Large intestine (tissue), 12 donors: ENCODE data around the gene AGT. TPM values are rescaled to one million over a fixed set of nuclear protein-coding genes. Genes with fewer than 3 reads are reported as not detected.

Experiments used
- DNase-seq, 2 donors: peaks; one replicate each; pipeline versions ENCODE4 v3.0.0 to v3.0.0-alpha.2; 2013
- H3K27ac ChIP-seq: one replicate; pipeline ENCODE4 v1.5.1; 2013; ENCODE audit warnings: low read length
- H3K27me3 ChIP-seq: 2 replicates; pipeline ENCODE4 v1.6.1; 2013; ENCODE audit warnings: low read length; ENCODE audit not compliant: control insufficient read depth, insufficient read depth
- H3K36me3 ChIP-seq: 2 replicates; pipeline ENCODE4 v1.6.1; 2013; ENCODE audit warnings: low read length; ENCODE audit not compliant: control insufficient read depth, insufficient read depth
- H3K4me1 ChIP-seq: one replicate; pipeline ENCODE4 v1.6.1; 2013; ENCODE audit warnings: low read length; ENCODE audit not compliant: control insufficient read depth, insufficient read depth
- H3K4me3 ChIP-seq: one replicate; pipeline ENCODE4 v1.5.1; 2013; ENCODE audit warnings: low read length
- H3K9me3 ChIP-seq: one replicate; pipeline ENCODE4 v1.6.1; 2013; ENCODE audit warnings: mild to moderate bottlenecking, low read depth, low read length, moderate library complexity; ENCODE audit not compliant: control insufficient read depth
- WGBS: methylation state at CpG from one replicate; pipeline ENCODE4 v1.1.5; 2013; ENCODE audit warnings: low lambda C conversion rate; ENCODE audit not compliant: insufficient coverage; 5-methylcytosine and 5-hydroxymethylcytosine counted together
- long read RNA-seq, 11 donors: transcript quantifications; one replicate each; lab custom pipeline, GENCODE V29; 2026
- polyA plus RNA-seq: library from polyadenylated mRNA; unstranded; fragments of 120-200 nt; gene quantifications from one replicate; pipeline ENCODE4 v1.2.1, GENCODE V29; 2013

The AGT gene
- 191 TPM for polyA plus RNA-seq
- long read RNA-seq, donor 1, transcript AGT-201 (5 exons, 2,291 nt), result major isoform, 57 of 116 reads
- long read RNA-seq, donor 1, partial matches to known transcripts, result 59 of 116 reads
- long read RNA-seq, donor 1, other reads (novel, unspliced or antisense), result 0 of 116 reads
- long read RNA-seq, donor 2, transcript AGT-201 (5 exons, 2,291 nt), result major isoform, 120 of 187 reads
- long read RNA-seq, donor 2, partial matches to known transcripts, result 67 of 187 reads
- long read RNA-seq, donor 2, other reads (novel, unspliced or antisense), result 0 of 187 reads
- long read RNA-seq, donor 3, result 0 reads
- long read RNA-seq, donor 4, transcript AGT-201 (5 exons, 2,291 nt), result major isoform, 22 of 59 reads
- long read RNA-seq, donor 4, partial matches to known transcripts, result 37 of 59 reads
- long read RNA-seq, donor 4, other reads (novel, unspliced or antisense), result 0 of 59 reads
- long read RNA-seq, donor 5, transcript AGT-201 (5 exons, 2,291 nt), result major isoform, 49 of 72 reads
- long read RNA-seq, donor 5, partial matches to known transcripts, result 23 of 72 reads
- long read RNA-seq, donor 5, other reads (novel, unspliced or antisense), result 0 of 72 reads
- long read RNA-seq, donor 6, transcript AGT-201 (5 exons, 2,291 nt), result major isoform, 52 of 178 reads
- long read RNA-seq, donor 6, partial matches to known transcripts, result 126 of 178 reads
- long read RNA-seq, donor 6, other reads (novel, unspliced or antisense), result 0 of 178 reads
- long read RNA-seq, donor 7, transcript AGT-201 (5 exons, 2,291 nt), result major isoform, 26 of 59 reads
- long read RNA-seq, donor 7, partial matches to known transcripts, result 33 of 59 reads
- long read RNA-seq, donor 7, other reads (novel, unspliced or antisense), result 0 of 59 reads
- long read RNA-seq, donor 8, transcript AGT-201 (5 exons, 2,291 nt), result major isoform, 107 of 306 reads
- long read RNA-seq, donor 8, partial matches to known transcripts, result 199 of 306 reads
- long read RNA-seq, donor 8, other reads (novel, unspliced or antisense), result 0 of 306 reads
- long read RNA-seq, donor 9, transcript AGT-201 (5 exons, 2,291 nt), result major isoform, 122 of 219 reads
- long read RNA-seq, donor 9, partial matches to known transcripts, result 97 of 219 reads
- long read RNA-seq, donor 9, other reads (novel, unspliced or antisense), result 0 of 219 reads
- long read RNA-seq, donor 10, transcript AGT-201 (5 exons, 2,291 nt), result major isoform, 62 of 92 reads
- long read RNA-seq, donor 10, partial matches to known transcripts, result 30 of 92 reads
- long read RNA-seq, donor 10, other reads (novel, unspliced or antisense), result 0 of 92 reads
- long read RNA-seq, donor 11, transcript AGT-201 (5 exons, 2,291 nt), result major isoform, 74 of 121 reads
- long read RNA-seq, donor 11, partial matches to known transcripts, result 47 of 121 reads
- long read RNA-seq, donor 11, other reads (novel, unspliced or antisense), result 0 of 121 reads

- H3K27ac ChIP-seq, result peak within 1 kb of the TSS; percentile 85
- peak within 1 kb of the TSS; percentile 54 for H3K4me3 ChIP-seq
- WGBS, result no CpG with 5 or more reads among the region's 24 CpGs
Measured at GRCh38 chr1:230713915-230714764, at the start of gene AGT. AGT (minus strand) TSS chr1:230714122; CDS start chr1:230710823, 3,299 bp downstream.

GRCh38 chr1:230761443-230762167 lies 47.7 kb upstream of the AGT start:
- WGBS, result no CpG with 5 or more reads among the region's 8 CpGs
- H3K4me3 ChIP-seq, result no peak overlapping the region

More at GRCh38 chr1:230713915-230714764, at the start of gene AGT:
- H3K27me3 ChIP-seq, result no peaks in the 10 kb centered on the region
- DNase-seq, result peak; percentile 89 to 96
- H3K9me3 ChIP-seq, result no peaks in the 10 kb centered on the region
- H3K36me3 ChIP-seq, result peaks cover 12% of the 10 kb centered on the region
- H3K4me1 ChIP-seq, result peaks cover 24% of the 10 kb centered on the region

GRCh38 chr1:230760360-230760827 lies 46.5 kb upstream of the AGT start:
- no peak overlapping the region for H3K4me3 ChIP-seq
- no peaks in the 10 kb centered on the region for H3K4me1 ChIP-seq
- H3K27ac ChIP-seq, result no peak overlapping the region
- peak in 1 of 2 donors; percentile 29 for DNase-seq
- no peaks in the 10 kb centered on the region for H3K9me3 ChIP-seq
- no CpG with 5 or more reads among the region's 7 CpGs for WGBS
- H3K27me3 ChIP-seq, result no peaks in the 10 kb centered on the region
- H3K36me3 ChIP-seq, result no peaks in the 10 kb centered on the region

More at GRCh38 chr1:230761443-230762167, 47.7 kb upstream of the AGT start:
- H3K36me3 ChIP-seq, result no peaks in the 10 kb centered on the region
- H3K9me3 ChIP-seq, result no peaks in the 10 kb centered on the region
- no peaks in the 10 kb centered on the region for H3K27me3 ChIP-seq
- DNase-seq, result no peak
- no peak overlapping the region for H3K27ac ChIP-seq
- H3K4me1 ChIP-seq, result no peaks in the 10 kb centered on the region

GRCh38 chr1:230759369-230760065 lies 45.6 kb upstream of the AGT start:
- Histone ChIP-seq H3K27ac (no peak overlapping the region), H3K36me3 (no peaks in the 10 kb centered on the region), H3K4me1 (no peaks in the 10 kb centered on the region), H3K27me3 (no peaks in the 10 kb centered on the region), H3K9me3 (no peaks in the 10 kb centered on the region), H3K4me3 (no peak overlapping the region)
- no CpG with 5 or more reads among the region's 7 CpGs for WGBS
- no peak for DNase-seq

- Histone ChIP-seq H3K36me3 (no peaks in the 10 kb centered on the region), H3K4me1 (no peaks in the 10 kb centered on the region), H3K27me3 (no peaks in the 10 kb centered on the region), H3K27ac (no peak overlapping the region), H3K4me3 (no peak overlapping the region), H3K9me3 (no peaks in the 10 kb centered on the region)
- no CpG with 5 or more reads among the region's 8 CpGs for WGBS
- DNase-seq, result no peak
Measured at GRCh38 chr1:230758709-230759368, 44.9 kb upstream of the AGT start.

- no peak overlapping the region for H3K4me3 ChIP-seq
- H3K4me1 ChIP-seq, result no peaks in the 10 kb centered on the region
- no CpG with 5 or more reads among the region's 16 CpGs for WGBS
- H3K27ac ChIP-seq, result no peak overlapping the region
- no peaks in the 10 kb centered on the region for H3K9me3 ChIP-seq
- H3K27me3 ChIP-seq, result no peaks in the 10 kb centered on the region
- DNase-seq, result no peak
- no peaks in the 10 kb centered on the region for H3K36me3 ChIP-seq
Measured at GRCh38 chr1:230757856-230758708, 44.2 kb upstream of the AGT start.

GRCh38 chr1:230754796-230755195 lies 40.9 kb upstream of the AGT start:
- DNase-seq, result no peak
- no peak overlapping the region for H3K4me3 ChIP-seq
- no peaks in the 10 kb centered on the region for H3K9me3 ChIP-seq
- WGBS, result no CpG with 5 or more reads among the region's 3 CpGs
- no peaks in the 10 kb centered on the region for H3K36me3 ChIP-seq
- H3K4me1 ChIP-seq, result peaks cover 18% of the 10 kb centered on the region
- H3K27me3 ChIP-seq, result no peaks in the 10 kb centered on the region
- no peak overlapping the region for H3K27ac ChIP-seq
